Measurements from ENCODE around the gene EXOC2. TPM values are rescaled to one million over a fixed set of nuclear protein-coding genes. Genes with fewer than 3 reads are reported as not detected.

The EXOC2 gene
- total RNA-seq, 2 donors from 2014 or later, result 13.3 to 14.8 TPM

GRCh38 chr6:654136-654535 lies 38.8 kb downstream of the EXOC2 start:
- intact Hi-C loops (cut with DNase I), result no loop called here
- ATAC-seq (no peak), DNase-seq (no peak)

GRCh38 chr6:652865-653264 lies 40.1 kb downstream of the EXOC2 start:
- ATAC-seq, result no peak

GRCh38 chr6:650098-650497 lies 42.8 kb downstream of the EXOC2 start:
- intact Hi-C loops (cut with DNase I), result no loop called here
- peak in 1 of 2 donors; percentile 22 for ATAC-seq
- no peak for DNase-seq

More at GRCh38 chr6:652865-653264, 40.1 kb downstream of the EXOC2 start:
- intact Hi-C loops (cut with DNase I), result no loop called here
- DNase-seq, result no peak

GRCh38 chr6:642805-643204 lies 50.1 kb downstream of the EXOC2 start:
- DNase-seq, result no peak
- no peak for ATAC-seq
- intact Hi-C loops (cut with DNase I), result no loop called here

GRCh38 chr6:641225-641985 lies 51.5 kb downstream of the EXOC2 start:
- DNase-seq (no peak), ATAC-seq (no peak)
- intact Hi-C loops (cut with DNase I), result no loop called here

- DNase-seq, result no peak
- intact Hi-C loops (cut with DNase I), result no loop called here
- ATAC-seq, result no peak
These were observed 56.5 kb downstream of the EXOC2 start for GRCh38 chr6:636488-636887.

GRCh38 chr6:635233-635632 lies 57.7 kb downstream of the EXOC2 start:
- no peak for DNase-seq
- intact Hi-C loops (cut with DNase I), result no loop called here
- no peak for ATAC-seq

- intact Hi-C loops (cut with DNase I), result no loop called here
- DNase-seq (no peak), ATAC-seq (no peak)
These were observed 59.3 kb downstream of the EXOC2 start for GRCh38 chr6:633611-634010.

GRCh38 chr6:628766-629165 lies 64.2 kb downstream of the EXOC2 start:
- intact Hi-C loops (cut with DNase I), result loop anchor here in 1 of 2 donors (10.0 kb wide), 1 partner anchor 166 kb away; no protein-coding TSS in a partner anchor
- ATAC-seq, result no peak
- DNase-seq, result no peak

GRCh38 chr6:626236-626635 lies 66.7 kb downstream of the EXOC2 start:
- intact Hi-C loops (cut with DNase I), result loop anchor here in 1 of 2 donors (10.0 kb wide), 1 partner anchor 169 kb away; no protein-coding TSS in a partner anchor
- DNase-seq (no peak), ATAC-seq (no peak)

- intact Hi-C loops (cut with DNase I), result loop anchor here (5.0 to 10.0 kb wide), 2 partner anchors 170 to 762 kb away; partner anchors contain the start of gene FOXF2 (in 1 of the 2)
- DNase-seq (no peak), ATAC-seq (peak; percentile 44 to 82)
These were observed 68.0 kb downstream of the EXOC2 start for GRCh38 chr6:624979-625378.

GRCh38 chr6:622462-622861 lies 70.5 kb downstream of the EXOC2 start:
- DNase-seq, result no peak
- intact Hi-C loops (cut with DNase I), result loop anchor here (5.0 to 10.0 kb wide), 2 partner anchors 172 to 765 kb away; partner anchors contain the start of gene FOXF2 (in 1 of the 2)
- ATAC-seq, result no peak

- DNase-seq (no peak), ATAC-seq (no peak)
- intact Hi-C loops (cut with DNase I), result loop anchor here (5.0 to 10.0 kb wide), 2 partner anchors 173 to 765 kb away; partner anchors contain the start of gene FOXF2 (in 1 of the 2)
These were observed 71.0 kb downstream of the EXOC2 start for GRCh38 chr6:621931-622330.

GRCh38 chr6:620950-621349 lies 72.0 kb downstream of the EXOC2 start:
- intact Hi-C loops (cut with DNase I), result loop anchor here (5.0 to 10.0 kb wide), 2 partner anchors 174 to 766 kb away; partner anchors contain the start of gene FOXF2 (in 1 of the 2)
- DNase-seq, result no peak
- ATAC-seq, result no peak

GRCh38 chr6:620166-620565 lies 72.8 kb downstream of the EXOC2 start:
- DNase-seq (no peak), ATAC-seq (no peak)
- intact Hi-C loops (cut with DNase I), result loop anchor here (5.0 to 10.0 kb wide), 2 partner anchors 175 to 767 kb away; partner anchors contain the start of gene FOXF2 (in 1 of the 2)

GRCh38 chr6:617456-618100 lies 75.4 kb downstream of the EXOC2 start:
- DNase-seq (no peak), ATAC-seq (no peak)
- intact Hi-C loops (cut with DNase I), result no loop called here

- intact Hi-C loops (cut with DNase I), result no loop called here
- DNase-seq (no peak), ATAC-seq (no peak)
These were observed 79.0 kb downstream of the EXOC2 start for GRCh38 chr6:613981-614380.

- no peak for ATAC-seq
- DNase-seq, result no peak
- intact Hi-C loops (cut with DNase I), result no loop called here
These were observed 81.0 kb downstream of the EXOC2 start for GRCh38 chr6:611928-612327.

GRCh38 chr6:610882-611281 lies 82.1 kb downstream of the EXOC2 start:
- DNase-seq (no peak), ATAC-seq (no peak)
- intact Hi-C loops (cut with DNase I), result no loop called here

- intact Hi-C loops (cut with DNase I), result no loop called here
- ATAC-seq (no peak), DNase-seq (no peak)
These were observed 83.0 kb downstream of the EXOC2 start for GRCh38 chr6:609905-610304.

Data from left cardiac atrium (tissue), 4 donors.